GM21515 (cell line): ENCODE measurements around the gene SH3GL1.

Experiments
- ATAC-seq: cut with Tn5 transposase; IDR thresholded peaks from one replicate; pipeline ENCODE4 v1.9.1; 2021; ENCODE audit not compliant: unreplicated experiment

The SH3GL1 gene

GRCh38 chr19:4376671-4376990, 23.7 kb downstream of the SH3GL1 start:
- ATAC-seq, result no peak

GRCh38 chr19:4376028-4376670, 24.2 kb downstream of the SH3GL1 start:
- ATAC-seq, result no peak

- no peak for ATAC-seq
Measured at GRCh38 chr19:4375164-4376027, 25.0 kb downstream of the SH3GL1 start.

- ATAC-seq, result no peak
Measured at GRCh38 chr19:4374498-4375163, 25.7 kb downstream of the SH3GL1 start.

- ATAC-seq, result no peak
Measured at GRCh38 chr19:4373601-4374497, 26.5 kb downstream of the SH3GL1 start.

- ATAC-seq, result no peak
Measured at GRCh38 chr19:4373013-4373367, 27.4 kb downstream of the SH3GL1 start.

GRCh38 chr19:4372165-4373012, 28.0 kb downstream of the SH3GL1 start:
- no peak for ATAC-seq

GRCh38 chr19:4371247-4372164, 28.8 kb downstream of the SH3GL1 start:
- ATAC-seq, result no peak

- ATAC-seq, result no peak
Measured at GRCh38 chr19:4370418-4371041, 29.8 kb downstream of the SH3GL1 start.

GRCh38 chr19:4369888-4370260, 30.5 kb downstream of the SH3GL1 start:
- ATAC-seq, result peak; percentile 33

GRCh38 chr19:4369109-4369887, 31.0 kb downstream of the SH3GL1 start:
- ATAC-seq, result peak; percentile 49

GRCh38 chr19:4368128-4368820, 32.1 kb downstream of the SH3GL1 start:
- ATAC-seq, result no peak

GRCh38 chr19:4367781-4368127, 32.6 kb downstream of the SH3GL1 start:
- ATAC-seq, result no peak

- ATAC-seq, result no peak
Measured at GRCh38 chr19:4367336-4367723, 33.0 kb downstream of the SH3GL1 start.

- ATAC-seq, result no peak
Measured at GRCh38 chr19:4366666-4367335, 33.5 kb downstream of the SH3GL1 start.

GRCh38 chr19:4365791-4366665, 34.3 kb downstream of the SH3GL1 start:
- no peak for ATAC-seq
